A673 (cell line): ENCODE results near the gene SURF1. TPM values are rescaled to one million over a fixed set of nuclear protein-coding genes. Genes with fewer than 3 reads are reported as not detected.

Experiments
- BruUV-seq: library from RNA; stranded (reverse); fragments of 400-500 nt; replicated peaks from 2 replicates; lab custom pipeline; 2021; lab: Mats Ljungman, UMichigan
- CTCF ChIA-PET: fragments of 300-600 bp; sonication (Branson Sonifier 250); formaldehyde crosslinking; loops from one replicate; lab custom pipeline; 2022; ENCODE audit warnings: antibody characterized with exemption; lab: Charles Lee
- POLR2A ChIA-PET: fragments of 300-600 bp; sonication (Branson Sonifier 250); formaldehyde crosslinking; loops from one replicate; lab custom pipeline; 2022; ENCODE audit warnings: antibody characterized with exemption; ENCODE audit not compliant: low non-redundant PET; lab: Charles Lee
- DNase-seq: peaks from one replicate; pipeline ENCODE4 v3.0.0-alpha.2; 2015; ENCODE audit warnings: low spot score
- H3K27ac ChIP-seq: fragments of 200-600 bp; sonication (generic); 2 replicates; pipeline ENCODE4 v1.5.1; 2016; ENCODE audit warnings: mixed run types, low read depth, mild to moderate bottlenecking, mixed read lengths, antibody characterized with exemption, low read length; ENCODE audit not compliant: poor library complexity, severe bottlenecking
- H3K27me3 ChIP-seq: fragments of 200-600 bp; sonication (generic); replicated peaks from 2 replicates; pipeline ENCODE4 v1.6.1; 2017; ENCODE audit warnings: mixed run types, low read depth, mild to moderate bottlenecking, mixed read lengths, antibody characterized with exemption, low read length; ENCODE audit not compliant: insufficient read depth, poor library complexity
- H3K36me3 ChIP-seq: fragments of 200-600 bp; sonication (generic); 2 replicates; pipeline ENCODE4 v1.6.1; 2016; ENCODE audit warnings: mixed run types, mild to moderate bottlenecking, mixed read lengths, antibody characterized with exemption, low read length; ENCODE audit not compliant: insufficient read depth, poor library complexity, severe bottlenecking
- H3K4me1 ChIP-seq: fragments of 200-600 bp; sonication (generic); 2 replicates; pipeline ENCODE4 v1.6.1; 2017; ENCODE audit warnings: mixed run types, mild to moderate bottlenecking, mixed read lengths, antibody characterized with exemption, low read length; ENCODE audit not compliant: insufficient read depth, poor library complexity, severe bottlenecking
- H3K4me3 ChIP-seq: fragments of 200-600 bp; sonication (generic); 2 replicates; pipeline ENCODE4 v1.5.1; 2016; ENCODE audit warnings: low read depth, mixed run types, mild to moderate bottlenecking, mixed read lengths, low read length; ENCODE audit not compliant: poor library complexity, severe bottlenecking
- H3K9me3 ChIP-seq: fragments of 200-600 bp; sonication (generic); 2 replicates; pipeline ENCODE4 v1.6.1; 2016; ENCODE audit warnings: mixed run types, low read depth, mild to moderate bottlenecking, mixed read lengths, antibody characterized with exemption, low read length; ENCODE audit not compliant: poor library complexity, severe bottlenecking
- EZH2 ChIP-seq: fragments of 200-600 bp; sonication (generic); IDR thresholded peaks from 2 replicates; pipeline ENCODE4 v1.6.1; 2017; ENCODE audit warnings: borderline replicate concordance, low read depth, mild to moderate bottlenecking, mixed read lengths, antibody characterized with exemption, low read length; ENCODE audit not compliant: poor library complexity, severe bottlenecking
- intact Hi-C: fragments of 100-400 bp; cut with micrococcal nuclease; formaldehyde crosslinking; loops from one replicate; pipeline ENCODE4 v1.10.0; 2022; ENCODE audit not compliant: unreplicated experiment
- total RNA-seq: library from RNA; stranded (reverse); gene quantifications from 2 replicates; pipeline ENCODE4 v1.2.3, GENCODE V29; 2021
- TF ChIP-seq, protein P1 (sequence below): fragments of 300-800, 200-600 bp; sonication (generic); conservative IDR thresholded peaks from 2 replicates; pipeline ENCODE4 v1.5.1; 2017; ENCODE audit warnings: low read depth, mild to moderate bottlenecking, antibody characterized with exemption, low read length, moderate library complexity, mixed read lengths

The SURF1 gene
- total RNA-seq, 1 experiment from 2014 or later: 41.6 TPM

DNA sequence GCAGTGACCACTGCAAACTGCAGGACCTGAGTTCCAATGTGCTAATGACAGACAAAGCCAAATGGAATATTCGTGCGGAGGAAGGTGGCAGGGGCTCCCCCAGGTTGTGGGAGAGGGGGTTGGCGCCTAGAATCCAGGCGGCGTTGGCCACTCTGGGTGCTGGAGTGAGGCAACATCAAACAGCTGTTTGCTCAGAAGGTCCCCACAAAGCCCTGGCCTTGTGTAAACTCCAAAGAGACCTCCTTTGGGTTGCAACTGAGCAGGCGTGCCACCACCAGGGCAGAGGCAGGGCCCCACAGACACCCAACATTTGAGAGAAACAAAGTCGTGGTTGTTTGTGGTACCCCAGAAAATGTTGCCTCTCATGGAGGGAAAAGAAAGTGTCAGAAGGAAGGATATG, 34.4 kb upstream of the SURF1 start:
- no peak overlapping the region for H3K4me3 ChIP-seq
- peaks cover 9% of the 10 kb centered on the region for H3K27me3 ChIP-seq
- no peaks in the 10 kb centered on the region for H3K36me3 ChIP-seq
- no peak for DNase-seq
- TF ChIP-seq, protein P1, sequence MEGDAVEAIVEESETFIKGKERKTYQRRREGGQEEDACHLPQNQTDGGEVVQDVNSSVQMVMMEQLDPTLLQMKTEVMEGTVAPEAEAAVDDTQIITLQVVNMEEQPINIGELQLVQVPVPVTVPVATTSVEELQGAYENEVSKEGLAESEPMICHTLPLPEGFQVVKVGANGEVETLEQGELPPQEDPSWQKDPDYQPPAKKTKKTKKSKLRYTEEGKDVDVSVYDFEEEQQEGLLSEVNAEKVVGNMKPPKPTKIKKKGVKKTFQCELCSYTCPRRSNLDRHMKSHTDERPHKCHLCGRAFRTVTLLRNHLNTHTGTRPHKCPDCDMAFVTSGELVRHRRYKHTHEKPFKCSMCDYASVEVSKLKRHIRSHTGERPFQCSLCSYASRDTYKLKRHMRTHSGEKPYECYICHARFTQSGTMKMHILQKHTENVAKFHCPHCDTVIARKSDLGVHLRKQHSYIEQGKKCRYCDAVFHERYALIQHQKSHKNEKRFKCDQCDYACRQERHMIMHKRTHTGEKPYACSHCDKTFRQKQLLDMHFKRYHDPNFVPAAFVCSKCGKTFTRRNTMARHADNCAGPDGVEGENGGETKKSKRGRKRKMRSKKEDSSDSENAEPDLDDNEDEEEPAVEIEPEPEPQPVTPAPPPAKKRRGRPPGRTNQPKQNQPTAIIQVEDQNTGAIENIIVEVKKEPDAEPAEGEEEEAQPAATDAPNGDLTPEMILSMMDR: no peak
- TF ChIP-seq EZH2: no peak
- BruUV-seq: no TSS peak
- CTCF ChIA-PET: no interaction called here
- no peaks in the 10 kb centered on the region for H3K4me1 ChIP-seq
- intact Hi-C loops: no loop called here
- POLR2A ChIA-PET: no interaction called here
- H3K27ac ChIP-seq: no peak overlapping the region
- H3K9me3 ChIP-seq: no peaks in the 10 kb centered on the region

DNA sequence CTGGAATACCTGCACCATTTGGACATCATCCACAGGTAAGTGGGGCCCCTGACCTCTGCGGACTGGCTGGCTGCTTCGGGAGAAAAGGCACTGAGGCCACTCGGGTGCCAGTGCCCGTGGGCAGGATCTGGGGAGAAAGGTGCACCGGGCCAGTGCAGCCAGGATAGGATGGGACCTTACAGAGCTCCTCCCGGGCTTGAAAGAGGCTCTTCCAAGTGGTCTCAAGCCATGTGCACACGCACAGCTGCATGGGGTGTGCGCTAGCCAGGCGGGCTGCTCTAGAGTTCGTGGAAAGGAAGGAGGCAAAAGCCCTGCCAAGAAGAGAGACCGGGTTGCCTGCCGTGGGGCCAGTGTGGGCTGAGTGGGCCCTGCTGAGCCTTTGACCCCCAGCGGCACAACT, 33.3 kb upstream of the SURF1 start:
- no peak for TF ChIP-seq EZH2
- TF ChIP-seq, protein P1: no peak
- H3K4me3 ChIP-seq: no peak overlapping the region
- POLR2A ChIA-PET: no interaction called here

DNA sequence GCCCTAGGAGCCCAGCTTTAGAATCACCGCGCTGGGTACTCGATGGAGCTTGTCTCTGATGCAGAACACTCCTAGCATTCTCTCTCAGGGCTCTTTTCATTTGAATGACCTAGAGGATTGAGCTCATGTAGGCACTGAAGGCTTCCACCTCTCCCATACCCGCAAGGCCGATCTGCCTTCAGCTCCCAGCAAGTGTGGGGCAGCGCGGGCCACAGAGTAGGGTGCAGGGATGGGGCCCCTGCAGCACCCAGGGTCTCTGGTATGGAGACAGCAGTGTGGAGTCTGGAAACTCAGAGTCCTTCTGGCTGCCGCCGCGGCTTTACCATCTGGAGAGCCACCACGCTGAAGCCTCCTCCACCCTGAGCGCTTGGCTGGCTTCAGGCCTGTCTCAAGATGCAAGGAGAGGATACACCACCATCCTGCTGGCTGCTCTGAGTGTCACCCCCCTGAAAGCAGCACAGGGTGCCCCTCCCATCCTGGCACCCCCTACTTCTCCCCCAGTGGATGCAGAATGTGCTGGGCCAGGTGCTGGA, 32.8 kb upstream of the SURF1 start:
- POLR2A ChIA-PET: no interaction called here
- TF ChIP-seq, protein P1: no peak
- no peak for TF ChIP-seq EZH2
- BruUV-seq: no TSS peak
- intact Hi-C loops: no loop called here
- Histone ChIP-seq H3K4me3 (no peak overlapping the region), H3K27ac (no peak overlapping the region), H3K36me3 (no peaks in the 10 kb centered on the region), H3K9me3 (no peaks in the 10 kb centered on the region), H3K27me3 (no peaks in the 10 kb centered on the region), H3K4me1 (no peaks in the 10 kb centered on the region)
- no peak for DNase-seq
- CTCF ChIA-PET: no interaction called here

More for the DNA sequence above, 33.3 kb upstream of the SURF1 start:
- CTCF ChIA-PET: no interaction called here
- no peak overlapping the region for H3K27ac ChIP-seq
- H3K27me3 ChIP-seq: no peaks in the 10 kb centered on the region
- intact Hi-C loops: no loop called here
- no peak for DNase-seq
- BruUV-seq: no TSS peak
- no peaks in the 10 kb centered on the region for H3K4me1 ChIP-seq
- H3K9me3 ChIP-seq: no peaks in the 10 kb centered on the region
- H3K36me3 ChIP-seq: no peaks in the 10 kb centered on the region
